Activated CD8-positive, alpha-beta T cell treated with anti-CD3 and anti-CD28 coated beads for 36 hours (primary cell): ENCODE results near the gene HARBI1. TPM values are rescaled to one million over a fixed set of nuclear protein-coding genes. Genes with fewer than 3 reads are reported as not detected.

Experiments used
- ATAC-seq: fragments of 200-7000 bp; cut with Tn5 transposase; one replicate; pipeline ENCODE4 v1.10.0; 2021; ENCODE audit warnings: mild to moderate bottlenecking, moderate library complexity
- CTCF ChIA-PET: fragments of 350-600 bp; sonication (Branson Sonifier 250); formaldehyde crosslinking; loops from one replicate; lab custom pipeline; 2021; ENCODE audit warnings: antibody characterized with exemption; lab: Charles Lee
- POLR2A ChIA-PET: fragments of 350-600 bp; sonication (Branson Sonifier 250); formaldehyde crosslinking; loops from one replicate; lab custom pipeline; 2021; ENCODE audit warnings: antibody characterized with exemption; lab: Charles Lee
- DNase-seq: peaks from one replicate; pipeline ENCODE4 v3.0.0-alpha.2; 2020
- H3K27ac Mint-ChIP-seq: one replicate; pipeline ENCODE4 v1.8.0; 2021; ENCODE audit warnings: mild to moderate bottlenecking, mixed read lengths
- H3K27me3 Mint-ChIP-seq: one replicate; pipeline ENCODE4 v1.8.0; 2021; ENCODE audit warnings: mixed read lengths
- H3K36me3 Mint-ChIP-seq: one replicate; pipeline ENCODE4 v1.8.0; 2021; ENCODE audit warnings: low read depth, mixed read lengths
- H3K4me1 Mint-ChIP-seq: one replicate; pipeline ENCODE4 v1.8.0; 2021; ENCODE audit warnings: low read depth, mixed read lengths
- H3K4me3 Mint-ChIP-seq: one replicate; pipeline ENCODE4 v1.8.0; 2021; ENCODE audit warnings: mild to moderate bottlenecking, moderate library complexity, mixed read lengths
- H3K9me3 Mint-ChIP-seq: one replicate; pipeline ENCODE4 v1.8.0; 2021; ENCODE audit warnings: mixed read lengths
- CTCF ChIP-seq: fragments of 200-600 bp; IDR thresholded peaks from one replicate; pipeline ENCODE4 v1.8.0; 2022; ENCODE audit warnings: antibody characterized with exemption, mild to moderate bottlenecking
- intact Hi-C: fragments of 100-400 bp; cut with micrococcal nuclease; formaldehyde crosslinking; loops from one replicate; pipeline ENCODE4 v1.10.0; 2022
- total RNA-seq, 2 experiments: library from RNA; stranded (reverse); gene quantifications; one replicate each; pipeline ENCODE4 v1.2.3, GENCODE V29; 2021

Gene HARBI1
- total RNA-seq, 2 experiments from 2014 or later: 3.1 to 3.3 TPM

GRCh38 chr11:46601129-46601528 is 15.9 kb downstream of the HARBI1 start:
- Mint-ChIP-seq H3K36me3 (no peaks in the 10 kb centered on the region), H3K27ac (no peak overlapping the region), H3K9me3 (no peaks in the 10 kb centered on the region), H3K27me3 (no peaks in the 10 kb centered on the region), H3K4me3 (no peak overlapping the region), H3K4me1 (peaks cover 4% of the 10 kb centered on the region)
- intact Hi-C loops: no loop called here
- no peak for TF ChIP-seq CTCF
- ATAC-seq: no peak
- DNase-seq: no peak
- POLR2A ChIA-PET: interaction anchor here (1.7 kb wide), 1 partner anchor 15 kb away, joined by 5 read pairs; no protein-coding TSS in a partner anchor
- CTCF ChIA-PET: no interaction called here

GRCh38 chr11:46600194-46600960 is 16.6 kb downstream of the HARBI1 start:
- POLR2A ChIA-PET: interaction anchor here (1.0 to 1.7 kb wide), 2 partner anchors 15 to 16 kb away, joined by 5 to 6 read pairs; no protein-coding TSS in a partner anchor

GRCh38 chr11:46599340-46600193 is 17.5 kb downstream of the HARBI1 start:
- intact Hi-C loops: no loop called here
- no peak overlapping the region for H3K4me3 Mint-ChIP-seq
- no peaks in the 10 kb centered on the region for H3K36me3 Mint-ChIP-seq
- no peak for TF ChIP-seq CTCF
- H3K4me1 Mint-ChIP-seq: peaks cover 5% of the 10 kb centered on the region
- H3K27me3 Mint-ChIP-seq: no peaks in the 10 kb centered on the region
- H3K9me3 Mint-ChIP-seq: no peaks in the 10 kb centered on the region
- ChIA-PET CTCF (interaction anchor here (0.7 to 1.2 kb wide), 4 partner anchors 10 to 282 kb away, joined by 3 to 4 read pairs (median 3); no protein-coding TSS in a partner anchor), POLR2A (interaction anchor here (1.0 to 1.7 kb wide), 2 partner anchors 15 to 16 kb away, joined by 5 to 6 read pairs; no protein-coding TSS in a partner anchor)
- no peak overlapping the region for H3K27ac Mint-ChIP-seq
- DNase-seq: no peak
- no peak for ATAC-seq

More at GRCh38 chr11:46600194-46600960, 16.6 kb downstream of the HARBI1 start:
- no peak overlapping the region for H3K27ac Mint-ChIP-seq
- no peak for TF ChIP-seq CTCF
- DNase-seq (no peak), ATAC-seq (no peak)
- no peaks in the 10 kb centered on the region for H3K27me3 Mint-ChIP-seq
- intact Hi-C loops: no loop called here
- H3K9me3 Mint-ChIP-seq: no peaks in the 10 kb centered on the region
- CTCF ChIA-PET: interaction anchor here (0.7 to 1.2 kb wide), 4 partner anchors 9 to 283 kb away, joined by 3 to 4 read pairs (median 3); no protein-coding TSS in a partner anchor
- H3K4me3 Mint-ChIP-seq: no peak overlapping the region
- H3K36me3 Mint-ChIP-seq: no peaks in the 10 kb centered on the region
- H3K4me1 Mint-ChIP-seq: peaks cover 4% of the 10 kb centered on the region

GRCh38 chr11:46597609-46598219 is 19.3 kb downstream of the HARBI1 start:
- POLR2A ChIA-PET: no interaction called here
- intact Hi-C loops: no loop called here
- no peak for TF ChIP-seq CTCF

More at GRCh38 chr11:46597609-46598219, 19.3 kb downstream of the HARBI1 start:
- CTCF ChIA-PET: no interaction called here
- Mint-ChIP-seq H3K4me1 (peaks cover 13% of the 10 kb centered on the region), H3K4me3 (no peak overlapping the region), H3K27ac (peak overlapping the region; percentile 26), H3K9me3 (no peaks in the 10 kb centered on the region), H3K27me3 (no peaks in the 10 kb centered on the region), H3K36me3 (no peaks in the 10 kb centered on the region)
- no peak for ATAC-seq
- DNase-seq: no peak
